Stimulated activated CD8-positive, alpha-beta memory T cell treated with anti-CD3 and anti-CD28 coated beads, Interleukin-15, amount 100 ng/mL, for 48 hours (primary cell): ENCODE data around the gene C12orf76.

Experiments
- DNase-seq, 2 donors: peaks; one replicate each; pipeline ENCODE4 v3.0.0-alpha.2; 2020; ENCODE audit warnings: low read depth in 2 of 2

The C12orf76 gene

GRCh38 chr12:109995686-109996482, 52.4 kb downstream of the C12orf76 start, which contains the start of gene GIT2:
TSS of gene GIT2 (minus strand) at chr12:109996368. CDS start at chr12:109996224, 144 bp downstream.
- peak; percentile 95 for DNase-seq

- no peak for DNase-seq
Observed at GRCh38 chr12:109995361-109995685, 53.0 kb downstream of the C12orf76 start.

- no peak for DNase-seq
Observed at GRCh38 chr12:109994401-109995175, 53.7 kb downstream of the C12orf76 start.

- no peak for DNase-seq
Observed at GRCh38 chr12:109993091-109993490, 55.2 kb downstream of the C12orf76 start.

- no peak for DNase-seq
Observed at GRCh38 chr12:109991586-109991985, 56.7 kb downstream of the C12orf76 start.
